Omental fat pad (tissue), 4 donors: ENCODE data around the gene PIP4P1. TPM values are rescaled to one million over a fixed set of nuclear protein-coding genes. Genes with fewer than 3 reads are reported as not detected.

ENCODE experiments used
- ATAC-seq: fragments of 150-250 bp; one replicate; pipeline ENCODE4 v1.9.1; 2016; ENCODE audit warnings: mild to moderate bottlenecking, moderate library complexity; ENCODE audit not compliant: low FRiP score
- DNase-seq: peaks from one replicate; pipeline ENCODE4 v3.0.0-alpha.2; 2019; ENCODE audit warnings: low spot score
- total RNA-seq, 4 donors: library from RNA; depleted of rRNA; stranded (reverse); fragments of >200 nt; gene quantifications; one replicate each; pipeline ENCODE4 v1.1.0, GENCODE V29; 2016
- TF ChIP-seq, protein P1 (sequence below), 3 donors: fragments of 450-650 bp; IDR thresholded peaks; one replicate each; pipeline ENCODE4 v1.5.1; 2016 to 2017; ENCODE audit warnings: antibody characterized with exemption in 3 of 3, mild to moderate bottlenecking in 3 of 3, moderate library complexity in 2 of 3

Gene PIP4P1
- total RNA-seq, 4 donors from 2014 or later, result 20.4 to 24.4 (median 22.5) TPM

DNA sequence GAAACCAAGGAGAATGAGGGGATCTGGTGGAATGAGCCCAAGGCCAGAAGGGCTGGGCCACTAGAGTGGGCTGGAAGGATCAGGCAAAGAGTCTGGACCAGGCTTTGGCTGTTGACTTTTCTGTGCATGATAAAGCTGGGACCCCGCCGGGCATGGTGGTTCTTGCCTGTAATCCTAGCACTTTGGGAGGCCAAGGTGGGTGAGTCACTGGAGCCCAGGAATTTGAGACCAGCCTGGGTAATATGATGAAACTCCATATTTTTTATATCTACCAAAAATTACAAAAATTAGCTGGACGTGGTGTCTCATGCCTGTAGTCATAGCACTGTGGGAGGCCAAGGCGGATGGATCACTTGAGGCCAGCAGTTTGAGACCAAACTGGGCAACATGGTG lies 24.9 kb downstream of the PIP4P1 start:
- TF ChIP-seq, protein P1, sequence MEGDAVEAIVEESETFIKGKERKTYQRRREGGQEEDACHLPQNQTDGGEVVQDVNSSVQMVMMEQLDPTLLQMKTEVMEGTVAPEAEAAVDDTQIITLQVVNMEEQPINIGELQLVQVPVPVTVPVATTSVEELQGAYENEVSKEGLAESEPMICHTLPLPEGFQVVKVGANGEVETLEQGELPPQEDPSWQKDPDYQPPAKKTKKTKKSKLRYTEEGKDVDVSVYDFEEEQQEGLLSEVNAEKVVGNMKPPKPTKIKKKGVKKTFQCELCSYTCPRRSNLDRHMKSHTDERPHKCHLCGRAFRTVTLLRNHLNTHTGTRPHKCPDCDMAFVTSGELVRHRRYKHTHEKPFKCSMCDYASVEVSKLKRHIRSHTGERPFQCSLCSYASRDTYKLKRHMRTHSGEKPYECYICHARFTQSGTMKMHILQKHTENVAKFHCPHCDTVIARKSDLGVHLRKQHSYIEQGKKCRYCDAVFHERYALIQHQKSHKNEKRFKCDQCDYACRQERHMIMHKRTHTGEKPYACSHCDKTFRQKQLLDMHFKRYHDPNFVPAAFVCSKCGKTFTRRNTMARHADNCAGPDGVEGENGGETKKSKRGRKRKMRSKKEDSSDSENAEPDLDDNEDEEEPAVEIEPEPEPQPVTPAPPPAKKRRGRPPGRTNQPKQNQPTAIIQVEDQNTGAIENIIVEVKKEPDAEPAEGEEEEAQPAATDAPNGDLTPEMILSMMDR (IDR thresholded peaks at IDR 0.05), result no peak
- DNase-seq (no peak), ATAC-seq (no peak)

DNA sequence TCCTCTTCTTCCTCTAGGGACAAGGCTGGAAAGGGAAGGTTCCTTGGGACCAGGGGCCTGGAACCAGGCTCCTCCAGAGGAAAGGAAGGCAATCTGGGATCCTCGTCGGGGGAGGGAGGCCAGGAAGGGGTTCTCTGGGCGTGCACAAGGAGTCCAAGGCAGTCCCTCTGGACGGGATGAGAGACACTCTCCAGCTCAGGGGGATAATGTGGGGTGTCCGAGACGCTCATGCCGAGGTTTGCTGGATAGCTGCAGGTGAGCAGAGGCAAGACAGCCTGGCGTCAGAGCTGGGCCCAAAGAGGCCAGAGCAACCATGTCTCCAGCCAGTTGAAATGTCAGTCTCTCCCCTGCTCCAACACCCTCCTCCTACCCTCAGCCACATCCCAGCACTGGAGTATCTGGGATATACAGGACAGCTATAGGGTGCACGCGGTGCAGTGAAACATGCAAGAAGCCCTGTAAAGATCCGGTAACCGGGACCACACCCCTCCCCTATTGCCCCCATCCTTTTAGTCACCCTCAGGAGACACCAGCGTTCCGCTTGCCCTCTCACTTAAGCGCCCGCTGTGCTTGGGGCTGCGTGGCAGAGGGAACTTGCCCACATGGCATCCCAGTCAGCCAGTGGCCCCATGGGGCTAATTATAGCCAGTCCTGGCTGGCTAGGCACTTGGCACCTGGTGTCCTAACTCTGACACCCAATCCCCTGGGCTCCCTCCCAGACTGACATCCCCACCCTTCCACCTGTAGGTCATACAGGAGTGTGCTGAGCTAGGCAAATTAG lies 25.5 kb downstream of the PIP4P1 start, which contains the start of gene KLHL33:
Gene KLHL33, minus strand, starts transcription at position 585 of the 781 bp plus-strand sequence. Its CDS starts 355 bp downstream, at position 230.
- TF ChIP-seq, protein P1 (IDR thresholded peaks at IDR 0.05), result no peak
- no peak for ATAC-seq

DNA sequence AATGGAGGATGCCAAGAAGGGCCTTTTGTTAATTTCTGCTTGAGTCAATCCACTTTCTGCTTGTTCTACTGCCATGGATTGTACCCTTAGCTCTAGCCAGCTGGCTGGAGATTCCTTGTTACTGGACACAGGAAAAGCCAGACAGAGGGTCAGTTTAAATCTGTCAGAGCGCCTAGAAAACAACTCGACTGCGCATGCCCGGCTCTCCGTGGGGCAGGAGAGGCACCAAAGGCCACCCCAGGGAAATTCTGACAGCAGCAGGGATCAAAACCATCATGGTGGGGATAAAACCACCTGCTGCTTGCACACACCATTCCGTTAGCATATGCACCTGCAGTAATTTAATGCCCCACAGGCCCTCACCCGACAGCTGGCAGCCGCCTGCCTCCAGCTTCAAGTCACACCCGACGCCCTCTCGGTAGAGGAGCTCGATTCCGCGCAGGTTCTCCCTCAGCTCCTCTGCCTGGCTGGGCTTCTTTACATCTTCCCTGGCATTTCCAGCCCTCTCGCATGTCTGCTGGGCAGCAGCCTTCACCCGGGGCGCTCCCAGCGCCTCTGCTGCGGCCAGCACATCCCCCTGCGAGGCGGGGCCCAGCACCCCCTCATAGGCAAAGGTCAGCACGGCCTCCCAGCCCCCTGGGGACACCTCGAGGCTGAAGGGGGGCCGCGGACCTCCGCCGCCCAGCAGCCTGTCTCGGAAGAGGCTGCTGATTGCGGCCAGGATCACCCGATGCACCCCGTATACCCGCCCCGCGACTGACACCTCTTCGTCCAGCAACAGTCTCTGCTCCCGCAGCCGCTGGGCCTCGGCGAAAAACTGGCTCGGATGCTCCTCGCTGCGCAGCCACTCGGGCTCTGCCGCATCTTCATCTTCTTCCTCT lies 26.3 kb downstream of the PIP4P1 start:
- ATAC-seq (no peak), DNase-seq (no peak)
- TF ChIP-seq, protein P1 (IDR thresholded peaks at IDR 0.05), result no peak

More for the DNA sequence above, 25.5 kb downstream of the PIP4P1 start, which contains the start of gene KLHL33:
- DNase-seq, result no peak

DNA sequence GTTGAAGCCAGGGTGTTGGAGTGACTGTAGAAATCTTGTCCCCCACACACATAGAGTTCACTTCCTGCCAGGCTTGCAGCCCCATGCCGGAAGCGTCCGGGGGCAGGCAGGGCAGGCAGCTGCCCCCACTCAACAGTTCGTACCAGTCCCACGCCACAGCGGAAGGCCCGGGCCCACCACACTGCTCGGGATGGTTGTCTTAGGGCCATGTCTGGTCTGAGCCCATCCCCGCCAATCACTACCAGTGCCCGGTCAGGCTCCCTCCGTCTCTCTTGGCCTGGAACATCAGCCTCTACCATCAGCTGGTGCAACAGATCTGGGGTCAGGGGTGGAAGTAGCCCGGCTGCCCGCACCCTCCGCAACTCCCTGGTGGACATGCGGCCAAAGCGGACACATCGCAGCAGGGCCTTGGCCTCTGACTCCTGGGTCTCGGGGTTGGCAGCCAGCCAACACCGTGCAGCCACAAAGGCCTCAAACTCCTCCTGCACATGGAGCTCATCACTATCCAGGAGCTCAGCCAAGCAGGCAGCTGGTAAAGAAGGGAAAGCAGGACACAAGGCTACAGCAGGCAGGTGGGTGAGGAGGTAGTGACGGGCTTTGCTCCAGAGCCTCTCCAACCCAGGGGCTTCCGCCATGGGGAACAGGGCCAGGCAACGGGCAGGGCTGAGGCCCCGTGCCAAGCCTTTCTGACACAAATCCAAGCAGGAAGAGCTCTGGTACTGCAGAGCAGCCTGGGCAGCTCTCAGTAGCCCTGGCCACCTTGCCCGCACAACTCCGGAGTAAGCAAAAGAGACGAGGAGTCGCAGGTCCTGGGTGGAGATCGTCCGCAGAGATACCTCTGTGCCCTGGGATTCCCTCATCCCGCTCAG lies 31.2 kb downstream of the PIP4P1 start:
- DNase-seq, result no peak
- TF ChIP-seq, protein P1 (IDR thresholded peaks at IDR 0.05), result no peak
- ATAC-seq, result no peak

DNA sequence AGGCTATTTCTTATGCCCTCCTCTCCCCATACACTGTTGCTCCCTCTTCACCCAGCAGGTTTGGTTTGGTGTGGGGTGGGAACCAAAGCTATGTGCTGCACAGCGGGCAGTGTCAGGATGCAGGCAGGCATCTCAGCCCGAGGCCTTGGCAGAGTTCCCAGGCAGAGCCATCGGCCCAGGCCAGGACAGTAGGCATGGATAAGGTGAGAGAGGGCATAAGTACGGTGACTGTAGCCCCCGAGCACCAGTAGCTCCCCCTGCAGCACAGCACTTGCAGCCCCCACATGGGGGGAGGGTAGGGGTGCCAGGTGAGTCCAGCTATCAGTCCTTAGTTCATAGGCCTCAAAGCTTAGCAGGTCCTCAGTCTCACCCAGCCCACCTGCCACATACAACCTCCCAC lies 32.4 kb downstream of the PIP4P1 start:
- ATAC-seq (no peak), DNase-seq (no peak)
- TF ChIP-seq, protein P1 (IDR thresholded peaks at IDR 0.05), result no peak

DNA sequence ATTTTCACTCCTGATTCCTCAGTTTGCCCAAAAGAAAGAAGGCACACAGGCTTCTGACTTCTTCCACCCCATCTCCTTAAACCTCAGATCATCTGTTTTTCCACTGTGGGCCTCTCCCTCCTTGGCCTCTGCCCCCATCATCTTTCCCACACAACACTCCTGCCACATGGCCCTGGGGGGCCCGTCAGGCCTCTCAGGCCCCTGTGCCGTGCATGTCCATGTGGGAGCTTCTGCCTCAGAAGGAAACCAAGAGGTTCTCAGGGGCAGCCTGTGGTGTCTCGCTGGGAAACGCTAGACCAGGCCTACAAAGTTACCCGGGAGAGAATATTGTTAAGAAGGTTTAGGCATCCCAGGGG lies 33.2 kb downstream of the PIP4P1 start:
- TF ChIP-seq, protein P1 (IDR thresholded peaks at IDR 0.05), result no peak
- ATAC-seq (no peak), DNase-seq (no peak)
